CD4-positive, alpha-beta T cell treated with Interleukin-17A for 4 hours (primary cell): ENCODE data around the gene NFE2L2.
"Not testable (repeated sequence)": the region's sequence is repeated elsewhere in the genome, so short reads cannot be mapped to it uniquely, and the experiment has no call there.

Source experiments
- DNase-seq: peaks from one replicate; pipeline ENCODE4 v3.0.0-alpha.2; 2020; ENCODE audit warnings: mixed read lengths

Gene NFE2L2

GRCh38 chr2:177279847-177280246 is 15.3 kb upstream of the NFE2L2 start:
- DNase-seq, result no peak

GRCh38 chr2:177275743-177276055 is 11.2 kb upstream of the NFE2L2 start:
- no peak for DNase-seq

GRCh38 chr2:177275040-177275742 is 10.7 kb upstream of the NFE2L2 start:
- no peak for DNase-seq

GRCh38 chr2:177273408-177273807 is 8.9 kb upstream of the NFE2L2 start:
- DNase-seq, result no peak

- no peak for DNase-seq
Observed at GRCh38 chr2:177272765-177273164, 8.2 kb upstream of the NFE2L2 start.

- DNase-seq, result no peak
Observed at GRCh38 chr2:177271981-177272666, 7.6 kb upstream of the NFE2L2 start.

GRCh38 chr2:177270531-177270930 is 6.0 kb upstream of the NFE2L2 start:
- no peak for DNase-seq

GRCh38 chr2:177268901-177269300 is 4.4 kb upstream of the NFE2L2 start:
- no peak for DNase-seq

GRCh38 chr2:177268187-177268871 is 3.8 kb upstream of the NFE2L2 start:
- DNase-seq, result no peak

- not testable (repeated sequence) for DNase-seq
Observed at GRCh38 chr2:177266955-177267354, 2.4 kb upstream of the NFE2L2 start.

- DNase-seq, result no peak
Observed at GRCh38 chr2:177265824-177266817, 1.6 kb upstream of the NFE2L2 start.

GRCh38 chr2:177264209-177264692 is 276 bp downstream of the NFE2L2 start:
- no peak for DNase-seq

- peak; percentile 96 for DNase-seq
Observed at GRCh38 chr2:177263451-177264208, 897 bp downstream of the NFE2L2 start.

- DNase-seq, result no peak
Observed at GRCh38 chr2:177262958-177263450, 1.5 kb downstream of the NFE2L2 start.

- DNase-seq, result no peak
Observed at GRCh38 chr2:177262092-177262491, 2.4 kb downstream of the NFE2L2 start.

- DNase-seq, result no peak
Observed at GRCh38 chr2:177261116-177262060, 3.1 kb downstream of the NFE2L2 start.

- DNase-seq, result no peak
Observed at GRCh38 chr2:177260379-177260778, 4.1 kb downstream of the NFE2L2 start.

GRCh38 chr2:177258059-177258458 is 6.5 kb downstream of the NFE2L2 start:
- DNase-seq, result no peak

GRCh38 chr2:177257471-177257870 is 7.1 kb downstream of the NFE2L2 start:
- DNase-seq, result no peak

GRCh38 chr2:177256695-177257094 is 7.8 kb downstream of the NFE2L2 start:
- no peak for DNase-seq

- DNase-seq, result no peak
Observed at GRCh38 chr2:177256026-177256425, 8.5 kb downstream of the NFE2L2 start.
